ENCODE results near the gene GDI2. TPM values are rescaled to one million over a fixed set of nuclear protein-coding genes. Genes with fewer than 3 reads are reported as not detected.

The GDI2 gene
- polyA plus RNA-seq, 1 experiment, result 326 TPM

GRCh38 chr10:5761220-5761619 is 52.0 kb downstream of the GDI2 start:
- no peak for DNase-seq (ENCODE audit: low read depth, low spot score)
- ChIA-PET CTCF (no interaction called here), POLR2A (no interaction called here)
- no peak overlapping the region for H3K27ac ChIP-seq (ENCODE audit: low read depth, low read length)
- TF ChIP-seq CTCF (IDR thresholded peaks at IDR 0.05; ENCODE audit: low read depth, low read length), result no peak
- H3K27me3 ChIP-seq (ENCODE audit: control insufficient read depth, insufficient read depth, low read length), result no peaks in the 10 kb centered on the region
- no peak overlapping the region for H3K4me3 ChIP-seq (ENCODE audit: low read depth, low read length)
- H3K9me3 ChIP-seq (ENCODE audit: control insufficient read depth, insufficient read depth, low read length), result no peaks in the 10 kb centered on the region

DNA sequence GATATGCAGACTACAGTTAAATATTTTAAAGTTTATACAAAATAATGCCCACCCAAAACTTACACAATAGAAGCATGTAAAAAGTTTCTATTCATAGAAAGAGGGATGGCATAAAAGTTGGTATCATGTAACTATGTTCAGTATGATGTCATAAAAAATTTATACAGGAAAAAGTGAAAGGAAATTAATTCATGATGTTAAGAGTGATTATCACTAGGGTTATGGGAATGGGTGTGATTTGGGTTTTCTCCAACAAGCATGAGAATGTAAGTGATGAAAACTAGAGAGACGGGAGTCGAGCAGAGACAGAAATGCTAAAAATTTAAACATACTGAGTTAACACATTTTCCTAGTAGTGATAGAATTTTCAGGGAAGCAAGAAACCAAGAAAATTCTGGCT is 52.7 kb downstream of the GDI2 start:
- Histone ChIP-seq H3K9me3 (ENCODE audit: control insufficient read depth, insufficient read depth, low read length) (no peaks in the 10 kb centered on the region), H3K4me3 (ENCODE audit: low read depth, low read length) (no peak overlapping the region), H3K27ac (ENCODE audit: low read depth, low read length) (no peak overlapping the region), H3K27me3 (ENCODE audit: control insufficient read depth, insufficient read depth, low read length) (no peaks in the 10 kb centered on the region)
- ChIA-PET POLR2A (no interaction called here), CTCF (no interaction called here)
- DNase-seq (ENCODE audit: low read depth, low spot score), result no peak
- no peak for TF ChIP-seq CTCF (IDR thresholded peaks at IDR 0.05; ENCODE audit: low read depth, low read length)

DNA sequence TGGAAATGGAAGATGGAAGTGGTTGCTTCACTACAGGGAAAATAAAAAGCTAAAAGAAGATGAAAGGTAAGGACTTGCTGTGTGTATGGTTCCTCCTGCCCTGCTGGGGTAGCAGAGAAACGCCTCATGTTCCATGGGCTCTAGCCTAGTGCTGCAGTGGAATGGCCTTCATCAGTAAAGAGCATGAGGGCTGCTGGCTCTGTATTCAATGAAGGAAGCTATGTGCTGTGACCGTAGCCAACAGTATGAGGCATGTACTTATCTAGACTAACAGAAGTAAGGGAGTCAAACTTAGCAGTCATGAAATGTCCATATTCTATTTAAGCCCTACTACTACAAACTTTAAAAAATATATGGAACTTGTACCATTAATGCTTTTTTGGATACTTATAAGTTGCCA is 54.3 kb downstream of the GDI2 start:
- no peaks in the 10 kb centered on the region for H3K9me3 ChIP-seq (ENCODE audit: control insufficient read depth, insufficient read depth, low read length)
- H3K4me3 ChIP-seq (ENCODE audit: low read depth, low read length), result no peak overlapping the region
- DNase-seq (ENCODE audit: low read depth, low spot score), result no peak
- ChIA-PET POLR2A (no interaction called here), CTCF (no interaction called here)
- no peaks in the 10 kb centered on the region for H3K27me3 ChIP-seq (ENCODE audit: control insufficient read depth, insufficient read depth, low read length)
- TF ChIP-seq CTCF (IDR thresholded peaks at IDR 0.05; ENCODE audit: low read depth, low read length), result no peak
- no peak overlapping the region for H3K27ac ChIP-seq (ENCODE audit: low read depth, low read length)

GRCh38 chr10:5757766-5758517 is 55.3 kb downstream of the GDI2 start:
- Histone ChIP-seq H3K27ac (ENCODE audit: low read depth, low read length) (no peak overlapping the region), H3K4me3 (ENCODE audit: low read depth, low read length) (no peak overlapping the region), H3K27me3 (ENCODE audit: control insufficient read depth, insufficient read depth, low read length) (no peaks in the 10 kb centered on the region), H3K9me3 (ENCODE audit: control insufficient read depth, insufficient read depth, low read length) (no peaks in the 10 kb centered on the region)
- CTCF ChIA-PET, result interaction anchor here (1.3 kb wide), 1 partner anchor 116 kb away, joined by 3 read pairs; no protein-coding TSS in a partner anchor
- DNase-seq (ENCODE audit: low read depth, low spot score), result no peak
- no peak for TF ChIP-seq CTCF (IDR thresholded peaks at IDR 0.05; ENCODE audit: low read depth, low read length)
- POLR2A ChIA-PET, result no interaction called here

DNA sequence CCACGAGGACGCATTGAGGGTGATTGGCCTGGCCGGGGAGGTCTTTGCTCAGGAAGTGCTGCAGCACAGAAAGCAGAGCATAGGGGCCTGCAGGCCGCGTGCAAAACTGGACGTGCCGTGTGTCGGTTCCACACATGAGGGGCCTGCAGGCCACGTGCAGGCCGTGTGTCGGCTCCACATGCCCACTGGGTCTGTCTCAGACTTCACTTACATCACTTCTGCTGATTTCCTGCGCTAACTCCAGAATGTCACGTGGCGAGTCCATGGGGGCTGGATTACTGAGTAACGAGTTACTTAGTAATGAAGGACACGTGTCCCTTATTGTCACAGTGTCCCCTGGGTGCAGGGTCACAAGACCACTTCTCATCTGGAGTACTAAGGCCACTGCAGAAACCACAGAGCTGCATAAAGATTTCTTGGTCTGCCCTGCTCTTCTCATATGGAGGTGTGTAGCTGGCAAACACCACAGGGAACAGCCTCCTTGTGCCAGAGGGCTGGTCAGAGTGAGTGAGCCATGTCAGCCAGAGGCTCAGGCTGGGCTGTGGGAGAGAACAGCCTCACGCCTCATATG is 60.8 kb downstream of the GDI2 start:
- POLR2A ChIA-PET, result no interaction called here
- Histone ChIP-seq H3K27me3 (ENCODE audit: control insufficient read depth, insufficient read depth, low read length) (no peaks in the 10 kb centered on the region), H3K27ac (ENCODE audit: low read depth, low read length) (no peak overlapping the region), H3K9me3 (ENCODE audit: control insufficient read depth, insufficient read depth, low read length) (no peaks in the 10 kb centered on the region), H3K4me3 (ENCODE audit: low read depth, low read length) (no peak overlapping the region)
- no peak for DNase-seq (ENCODE audit: low read depth, low spot score)
- no peak for TF ChIP-seq CTCF (IDR thresholded peaks at IDR 0.05; ENCODE audit: low read depth, low read length)
- CTCF ChIA-PET, result no interaction called here

Data from AG04450 (cell line).